Glutamatergic neuron (in vitro differentiated cells): ENCODE measurements around the gene EVI5. TPM values are rescaled to one million over a fixed set of nuclear protein-coding genes. Genes with fewer than 3 reads are reported as not detected.

Experiments used
- DNase-seq: peaks from one replicate; pipeline ENCODE4 v3.0.0; 2022
- H3K27ac Mint-ChIP-seq: one replicate; pipeline ENCODE4 v1.8.0; 2020; ENCODE audit warnings: mild to moderate bottlenecking, mixed read lengths, inconsistent platforms; ENCODE audit not compliant: unreplicated experiment
- H3K27me3 Mint-ChIP-seq: one replicate; pipeline ENCODE4 v1.8.0; 2020; ENCODE audit warnings: mild to moderate bottlenecking, moderate library complexity, mixed read lengths, inconsistent platforms; ENCODE audit not compliant: unreplicated experiment
- H3K36me3 Mint-ChIP-seq: one replicate; pipeline ENCODE4 v1.8.0; 2020; ENCODE audit warnings: mild to moderate bottlenecking, mixed read lengths, inconsistent platforms; ENCODE audit not compliant: unreplicated experiment
- H3K4me1 Mint-ChIP-seq: one replicate; pipeline ENCODE4 v1.8.0; 2020; ENCODE audit warnings: mild to moderate bottlenecking, low read depth, mixed read lengths, inconsistent platforms; ENCODE audit not compliant: unreplicated experiment
- H3K4me3 Mint-ChIP-seq: one replicate; pipeline ENCODE4 v1.8.0; 2020; ENCODE audit warnings: mild to moderate bottlenecking, mixed read lengths, inconsistent platforms; ENCODE audit not compliant: unreplicated experiment
- H3K9me3 Mint-ChIP-seq: one replicate; pipeline ENCODE4 v1.8.0; 2020; ENCODE audit warnings: mild to moderate bottlenecking, moderate library complexity, mixed read lengths, inconsistent platforms; ENCODE audit not compliant: unreplicated experiment
- total RNA-seq: library from RNA; stranded (reverse); fragmentation: NEBNext Ultra II Directional; extraction: Animal tissue kit (Norgen Biotek cat#: 25700); gene quantifications from one replicate; pipeline ENCODE4 v1.2.1, GENCODE V29; 2021; ENCODE audit not compliant: unreplicated experiment
- TF ChIP-seq, protein P1 (sequence below): fragments of 200-600 bp; sonication (generic); IDR thresholded peaks from one replicate; pipeline ENCODE4 v1.5.0; 2021; ENCODE audit not compliant: partially characterized antibody, unreplicated experiment

Gene EVI5
- total RNA-seq, 1 donor from 2014 or later, result 19.5 TPM

DNA sequence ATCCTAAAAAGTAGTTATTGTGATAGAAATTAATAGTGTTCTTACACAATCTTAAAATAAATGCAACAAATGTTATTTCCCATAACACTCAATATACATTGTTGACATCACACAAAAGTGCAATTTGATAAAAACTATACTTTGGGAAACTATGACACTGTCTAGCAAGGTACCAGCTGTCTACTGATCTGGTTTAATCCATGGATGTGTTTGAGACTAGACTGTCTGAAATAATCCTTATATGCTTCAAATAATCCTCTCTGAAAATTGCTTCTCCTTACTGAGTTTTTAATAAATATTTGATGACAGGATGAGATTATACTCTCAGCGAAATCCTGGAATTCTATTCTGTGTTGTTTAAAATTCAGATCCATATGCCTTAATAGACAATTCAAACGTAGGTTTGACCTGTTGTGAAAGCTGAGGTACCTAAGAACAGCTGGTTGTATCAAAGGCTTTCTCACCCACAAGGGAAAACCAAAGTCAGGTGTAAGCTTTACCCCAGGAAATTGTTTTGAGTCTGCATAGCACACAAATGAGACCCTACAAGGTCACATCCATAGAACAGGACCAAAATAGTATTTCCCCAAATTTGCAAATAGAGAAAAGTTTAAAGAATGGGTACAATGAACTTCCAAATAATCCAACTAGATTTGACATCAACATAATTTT lies 289.4 kb downstream of the EVI5 start:
- Mint-ChIP-seq H3K27me3 (peaks cover 2% of the 10 kb centered on the region), H3K36me3 (no peaks in the 10 kb centered on the region), H3K9me3 (no peaks in the 10 kb centered on the region), H3K4me1 (no peaks in the 10 kb centered on the region), H3K27ac (no peak overlapping the region), H3K4me3 (no peak overlapping the region)
- DNase-seq, result no peak
- TF ChIP-seq, protein P1, sequence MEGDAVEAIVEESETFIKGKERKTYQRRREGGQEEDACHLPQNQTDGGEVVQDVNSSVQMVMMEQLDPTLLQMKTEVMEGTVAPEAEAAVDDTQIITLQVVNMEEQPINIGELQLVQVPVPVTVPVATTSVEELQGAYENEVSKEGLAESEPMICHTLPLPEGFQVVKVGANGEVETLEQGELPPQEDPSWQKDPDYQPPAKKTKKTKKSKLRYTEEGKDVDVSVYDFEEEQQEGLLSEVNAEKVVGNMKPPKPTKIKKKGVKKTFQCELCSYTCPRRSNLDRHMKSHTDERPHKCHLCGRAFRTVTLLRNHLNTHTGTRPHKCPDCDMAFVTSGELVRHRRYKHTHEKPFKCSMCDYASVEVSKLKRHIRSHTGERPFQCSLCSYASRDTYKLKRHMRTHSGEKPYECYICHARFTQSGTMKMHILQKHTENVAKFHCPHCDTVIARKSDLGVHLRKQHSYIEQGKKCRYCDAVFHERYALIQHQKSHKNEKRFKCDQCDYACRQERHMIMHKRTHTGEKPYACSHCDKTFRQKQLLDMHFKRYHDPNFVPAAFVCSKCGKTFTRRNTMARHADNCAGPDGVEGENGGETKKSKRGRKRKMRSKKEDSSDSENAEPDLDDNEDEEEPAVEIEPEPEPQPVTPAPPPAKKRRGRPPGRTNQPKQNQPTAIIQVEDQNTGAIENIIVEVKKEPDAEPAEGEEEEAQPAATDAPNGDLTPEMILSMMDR, result no peak

GRCh38 chr1:92494485-92495141 lies 290.3 kb downstream of the EVI5 start:
- Mint-ChIP-seq H3K27ac (no peak overlapping the region), H3K36me3 (no peaks in the 10 kb centered on the region), H3K4me3 (no peak overlapping the region), H3K9me3 (no peaks in the 10 kb centered on the region), H3K4me1 (no peaks in the 10 kb centered on the region), H3K27me3 (peaks cover 2% of the 10 kb centered on the region)
- DNase-seq, result no peak
- TF ChIP-seq, protein P1, result no peak

DNA sequence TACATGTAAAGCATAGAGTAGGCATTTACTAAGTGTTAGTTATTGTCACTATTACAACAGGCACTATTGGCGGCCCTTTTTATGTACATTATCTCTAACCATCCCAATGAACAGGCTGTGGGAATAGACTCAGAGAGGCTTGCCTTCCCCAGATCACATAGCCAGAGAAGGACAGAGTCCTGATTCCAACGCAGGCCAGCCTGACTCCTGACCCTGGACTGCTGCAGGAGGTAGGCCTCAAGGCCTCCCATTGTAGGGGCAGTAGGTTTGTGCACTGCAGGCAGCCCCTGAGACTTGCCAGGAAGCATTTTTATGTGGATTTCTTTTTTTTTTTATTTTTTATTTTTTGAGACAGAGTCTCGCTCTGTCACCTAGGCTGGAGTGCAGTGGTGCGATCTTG lies 291.8 kb downstream of the EVI5 start:
- Mint-ChIP-seq H3K4me3 (no peak overlapping the region), H3K27me3 (peaks cover 7% of the 10 kb centered on the region), H3K36me3 (no peaks in the 10 kb centered on the region), H3K4me1 (no peaks in the 10 kb centered on the region), H3K27ac (no peak overlapping the region), H3K9me3 (no peaks in the 10 kb centered on the region)
- TF ChIP-seq, protein P1, result no peak
- DNase-seq, result no peak

- Mint-ChIP-seq H3K4me1 (peaks cover 5% of the 10 kb centered on the region), H3K4me3 (no peak overlapping the region), H3K9me3 (peaks cover 2% of the 10 kb centered on the region), H3K27ac (no peak overlapping the region), H3K27me3 (peaks cover 13% of the 10 kb centered on the region), H3K36me3 (no peaks in the 10 kb centered on the region)
- TF ChIP-seq, protein P1, result no peak
- DNase-seq, result no peak
Observed at GRCh38 chr1:92488832-92489231, 296.1 kb downstream of the EVI5 start.

GRCh38 chr1:92488416-92488815 lies 296.5 kb downstream of the EVI5 start:
- Mint-ChIP-seq H3K4me1 (peaks cover 5% of the 10 kb centered on the region), H3K4me3 (no peak overlapping the region), H3K27me3 (peaks cover 14% of the 10 kb centered on the region), H3K27ac (no peak overlapping the region), H3K9me3 (peaks cover 2% of the 10 kb centered on the region), H3K36me3 (no peaks in the 10 kb centered on the region)
- TF ChIP-seq, protein P1, result no peak
- no peak for DNase-seq
